Left renal pelvis (tissue), 4 donors: Measurements from ENCODE around the gene BTRC. TPM values are rescaled to one million over a fixed set of nuclear protein-coding genes. Genes with fewer than 3 reads are reported as not detected.
"Not testable (repeated sequence)": the region's sequence is repeated elsewhere in the genome, so short reads cannot be mapped to it uniquely, and the experiment has no call there.

Experiments used
- DNase-seq, 4 donors: peaks; one replicate each; pipeline ENCODE4 v3.0.0-alpha.2; 2013; ENCODE audit warnings: low read depth in 4 of 4, low spot score in 3 of 4
- polyA plus RNA-seq, 4 donors: library from polyadenylated mRNA; unstranded; fragments of 120-200 nt; gene quantifications; one replicate each; pipeline ENCODE4 v1.2.1, GENCODE V29; 2013; ENCODE audit not compliant: insufficient read length in 4 of 4

The BTRC gene
- polyA plus RNA-seq, 4 donors: 24.9 to 29.0 (median 26.6) TPM

GRCh38 chr10:101577121-101577871, 223.3 kb downstream of the BTRC start:
- DNase-seq: no peak

GRCh38 chr10:101578192-101578591, 224.2 kb downstream of the BTRC start:
- DNase-seq: no peak

GRCh38 chr10:101578803-101579515, 225.0 kb downstream of the BTRC start:
- DNase-seq: no peak

GRCh38 chr10:101579516-101579870, 225.5 kb downstream of the BTRC start:
- DNase-seq: no peak

GRCh38 chr10:101580486-101581399, 226.8 kb downstream of the BTRC start:
- DNase-seq: no peak

- no peak for DNase-seq
Measured at GRCh38 chr10:101585841-101586240, 231.9 kb downstream of the BTRC start.

- DNase-seq: peak; percentile 89 to 95 (median 92)
Measured at GRCh38 chr10:101587725-101588653, 234.0 kb downstream of the BTRC start, which contains the start of the genes DPCD and POLL. Gene DPCD (plus strand): TSS chr10:101588321. CDS start chr10:101588337, 16 bp downstream. Gene POLL (minus strand): TSS chr10:101588257. CDS start chr10:101587360, 897 bp downstream.

GRCh38 chr10:101588879-101589278, 234.9 kb downstream of the BTRC start:
- no peak for DNase-seq

GRCh38 chr10:101593331-101593730, 239.4 kb downstream of the BTRC start:
- DNase-seq: not testable (repeated sequence)

GRCh38 chr10:101595591-101596433, 241.8 kb downstream of the BTRC start:
- peak in 1 of 4 donors; percentile 18 for DNase-seq

- no peak for DNase-seq
Measured at GRCh38 chr10:101597091-101597900, 243.3 kb downstream of the BTRC start.

GRCh38 chr10:101601541-101601940, 247.6 kb downstream of the BTRC start:
- no peak for DNase-seq

DNA sequence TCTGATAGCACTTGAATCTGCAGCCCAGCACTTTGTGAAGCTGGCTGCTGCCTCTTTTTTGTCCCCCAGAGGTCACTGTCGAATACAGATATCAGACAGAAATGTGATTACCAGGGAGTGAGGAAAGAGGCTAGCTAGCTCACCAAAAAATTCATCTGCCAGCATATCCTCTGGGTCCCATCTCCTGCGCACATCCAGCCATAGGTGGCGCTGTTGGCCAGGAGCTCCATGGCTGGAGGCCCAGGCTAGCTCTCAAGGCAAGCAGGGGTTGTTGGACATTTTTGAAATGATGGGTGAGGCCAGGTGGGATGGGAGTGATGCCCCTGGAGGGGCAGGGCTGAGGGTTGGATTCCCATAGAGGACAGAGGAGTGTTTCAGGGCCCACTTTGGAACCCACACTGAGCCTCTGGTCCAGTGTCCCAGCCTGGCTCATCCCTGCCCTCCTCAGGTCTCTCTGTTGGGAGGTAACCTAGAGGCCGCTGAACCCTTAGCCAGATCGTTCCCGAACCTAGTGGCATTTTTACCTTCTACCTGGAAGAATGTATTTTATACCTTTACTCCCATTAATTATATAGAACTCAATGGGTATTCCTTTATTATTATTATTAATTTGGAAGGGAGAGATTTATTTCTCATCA, 248.9 kb downstream of the BTRC start:
- peak in 2 of 4 donors; percentile 65 to 70 for DNase-seq
